Dedifferentiated amniotic fluid mesenchymal stem cell (primary cell): ENCODE measurements around the gene CC2D2B.
"Not testable (repeated sequence)": the region's sequence is repeated elsewhere in the genome, so short reads cannot be mapped to it uniquely, and the experiment has no call there.

Experiments used
- DNase-seq: peaks from one replicate; pipeline ENCODE4 v3.0.0-alpha.2; 2016; ENCODE audit errors: extremely low spot score

CC2D2B gene

GRCh38 chr10:95908450-95908849 is 675 bp downstream of the CC2D2B start:
- DNase-seq: no peak

GRCh38 chr10:95909561-95909960 is 1.8 kb downstream of the CC2D2B start:
- DNase-seq: no peak

- not testable (repeated sequence) for DNase-seq
Measured at GRCh38 chr10:95916039-95916438, 8.3 kb downstream of the CC2D2B start.

GRCh38 chr10:95920798-95921426 is 13.1 kb downstream of the CC2D2B start:
- no peak for DNase-seq

GRCh38 chr10:95925033-95925432 is 17.3 kb downstream of the CC2D2B start:
- DNase-seq: no peak

GRCh38 chr10:95935429-95935828 is 27.7 kb downstream of the CC2D2B start:
- no peak for DNase-seq

GRCh38 chr10:95941115-95941514 is 33.3 kb downstream of the CC2D2B start:
- DNase-seq: peak; percentile 11

GRCh38 chr10:95963202-95963990 is 55.6 kb downstream of the CC2D2B start:
- DNase-seq: no peak

GRCh38 chr10:95963991-95964389 is 56.2 kb downstream of the CC2D2B start:
- no peak for DNase-seq

GRCh38 chr10:95964756-95965155 is 57.0 kb downstream of the CC2D2B start:
- DNase-seq: no peak

GRCh38 chr10:95976362-95977229 is 68.8 kb downstream of the CC2D2B start:
- DNase-seq: no peak

- no peak for DNase-seq
Measured at GRCh38 chr10:95982200-95982599, 74.4 kb downstream of the CC2D2B start.

GRCh38 chr10:95987685-95988426 is 80.1 kb downstream of the CC2D2B start:
- DNase-seq: no peak

- DNase-seq: no peak
Measured at GRCh38 chr10:95988702-95989101, 80.9 kb downstream of the CC2D2B start.

- not testable (repeated sequence) for DNase-seq
Measured at GRCh38 chr10:95994376-95994775, 86.6 kb downstream of the CC2D2B start.

GRCh38 chr10:95998255-95998784 is 90.5 kb downstream of the CC2D2B start:
- no peak for DNase-seq

- no peak for DNase-seq
Measured at GRCh38 chr10:96013956-96014355, 106.2 kb downstream of the CC2D2B start.

GRCh38 chr10:96014473-96015102 is 106.8 kb downstream of the CC2D2B start:
- no peak for DNase-seq

- peak; percentile 54 for DNase-seq
Measured at GRCh38 chr10:96017191-96017687, 109.5 kb downstream of the CC2D2B start.

GRCh38 chr10:96021332-96021731 is 113.6 kb downstream of the CC2D2B start:
- no peak for DNase-seq

- DNase-seq: no peak
Measured at GRCh38 chr10:96022739-96023138, 115.0 kb downstream of the CC2D2B start.
